Gastrocnemius medialis (tissue), 4 donors: ENCODE data around the gene ACTN4. TPM values are rescaled to one million over a fixed set of nuclear protein-coding genes. Genes with fewer than 3 reads are reported as not detected.
"Not testable (repeated sequence)": the region's sequence is repeated elsewhere in the genome, so short reads cannot be mapped to it uniquely, and the experiment has no call there.

Experiments
- ATAC-seq, 2 donors: fragments of 150-250 bp; one replicate each; pipeline ENCODE4 v1.9.1; 2016
- DNase-seq, 2 donors: peaks; one replicate each; pipeline ENCODE4 v3.0.0-alpha.2; 2019
- H3K27ac ChIP-seq, 4 donors: fragments of 200-600 bp; sonication (generic); 1 replicate in 1 of 4; 2 replicates in 3 of 4; pipeline ENCODE4 v1.5.1; 2016 to 2018; ENCODE audit warnings: mild to moderate bottlenecking in 2 of 4, moderate library complexity in 1 of 4
- H3K27me3 ChIP-seq, 3 donors: fragments of 200-600 bp; sonication (generic) in 2 of 3; 1 replicate in 1 of 3; 2 replicates in 2 of 3; pipeline versions ENCODE4 v1.5.1 to v1.6.0; 2016 to 2019; ENCODE audit warnings: mild to moderate bottlenecking in 1 of 3, moderate library complexity in 1 of 3
- H3K36me3 ChIP-seq, 2 donors: fragments of 200-600 bp; sonication (generic) in 1 of 2; one replicate each; pipeline ENCODE4 v1.5.1; 2017 to 2018
- H3K4me1 ChIP-seq, 2 donors: fragments of 200-600 bp; sonication (generic) in 1 of 2; one replicate each; pipeline ENCODE4 v1.5.1; 2016 to 2017; ENCODE audit warnings: mild to moderate bottlenecking in 2 of 2
- H3K4me3 ChIP-seq, 4 donors: fragments of 200-600 bp; sonication (generic) in 3 of 4; 1 replicate in 1 of 4; 2 replicates in 3 of 4; pipeline ENCODE4 v1.5.1; 2016 to 2019; ENCODE audit warnings: mild to moderate bottlenecking in 2 of 4
- H3K9me3 ChIP-seq, 3 donors: fragments of 200-600 bp; sonication (generic) in 2 of 3; 1 replicate in 1 of 3; 2 replicates in 2 of 3; pipeline ENCODE4 v1.5.1; 2016 to 2019
- CTCF ChIP-seq, 5 experiments: fragments of 450-650 bp in 3 of 5; fragments of 200-600 bp in 2 of 5; sonication (generic) in 2 of 5; IDR thresholded peaks in 4 of 5; conservative IDR thresholded peaks in 1 of 5; 1 replicate in 4 of 5; 2 replicates in 1 of 5; pipeline ENCODE4 v1.5.1; 2016 to 2019; ENCODE audit warnings: antibody characterized with exemption in 5 of 5, mild to moderate bottlenecking in 3 of 5, moderate library complexity in 3 of 5
- POLR2A ChIP-seq, 2 donors: fragments of 450-650 bp; IDR thresholded peaks; one replicate each; pipeline ENCODE4 v1.6.1; 2017; ENCODE audit warnings: antibody characterized with exemption in 2 of 2, mild to moderate bottlenecking in 2 of 2, moderate library complexity in 2 of 2
- in situ Hi-C, 4 donors: fragments of 200-750 bp; cut with MboI; loops; one replicate each; pipeline versions ENCODE4 v1.15.0 to v1.8.0; 2017; ENCODE audit warnings: low sequenced_read_pairs in 4 of 4
- intact Hi-C: fragments of 100-400 bp; cut with DNase I; formaldehyde crosslinking; loops from one replicate; pipeline ENCODE4 v1.15.1; 2023; ENCODE audit warnings: low total_unique reads
- total RNA-seq, 4 donors: library from RNA; depleted of rRNA; stranded (reverse); fragments of >200 nt; gene quantifications; one replicate each; pipeline versions ENCODE4 v1.1.0 to v1.2.3, GENCODE V29; 2016

The ACTN4 gene
- total RNA-seq, 4 donors from 2014 or later: 32.0 to 85.3 (median 63.9) TPM

- DNase-seq, H3K36me3 ChIP-seq, H3K9me3 ChIP-seq, H3K4me1 ChIP-seq, H3K27me3 ChIP-seq, in situ Hi-C loops, intact Hi-C loops: not testable (repeated sequence)
- peak; percentile 13 to 22 for ATAC-seq
- Histone ChIP-seq H3K4me3 (peak overlapping the region; percentile 18 to 52 (median 40)), H3K27ac (peak overlapping the region in 2 of 4 donors; percentile 63 to 68)
- TF ChIP-seq POLR2A (IDR thresholded peaks at IDR 0.05): peak in 1 of 2 donors; percentile 1
These were observed 122.9 kb downstream of the ACTN4 start for GRCh38 chr19:38770228-38770948.

- H3K27me3 ChIP-seq, H3K4me1 ChIP-seq, intact Hi-C loops, DNase-seq, H3K27ac ChIP-seq, H3K36me3 ChIP-seq, in situ Hi-C loops, H3K9me3 ChIP-seq: not testable (repeated sequence)
- peak; percentile 43 to 62 for ATAC-seq
- H3K4me3 ChIP-seq: peak overlapping the region in 1 of 4 donors; percentile 31
These were observed 123.5 kb downstream of the ACTN4 start for GRCh38 chr19:38770949-38771275.

GRCh38 chr19:38771569-38771968 lies 124.1 kb downstream of the ACTN4 start:
- in situ Hi-C loops, H3K4me1 ChIP-seq, intact Hi-C loops, H3K9me3 ChIP-seq, H3K36me3 ChIP-seq, H3K27me3 ChIP-seq, DNase-seq, H3K27ac ChIP-seq, ATAC-seq, H3K4me3 ChIP-seq: not testable (repeated sequence)

GRCh38 chr19:38773469-38774177 lies 126.2 kb downstream of the ACTN4 start, which contains the start of gene LGALS7:
Gene LGALS7, minus strand, starts transcription at chr19:38773517. Its CDS starts 25 bp downstream, at chr19:38773492.
- intact Hi-C loops (no loop called here), in situ Hi-C loops (no loop called here)
- Histone ChIP-seq H3K9me3 (no peaks in the 10 kb centered on the region), H3K27me3 (peaks cover 0 to 4% (median 0%) of the 10 kb centered on the region in 3 donors), H3K27ac (no peak within 1 kb of the TSS), H3K4me1 (no peaks in the 10 kb centered on the region), H3K36me3 (no peaks in the 10 kb centered on the region), H3K4me3 (no peak within 1 kb of the TSS)
- ATAC-seq (no peak), DNase-seq (no peak)
- TF ChIP-seq POLR2A (IDR thresholded peaks at IDR 0.05): no peak
- TF ChIP-seq CTCF (IDR thresholded peaks at IDR 0.05 in 4 of 5, conservative IDR thresholded peaks at IDR 0.05 in 1 of 5): no peak

GRCh38 chr19:38774181-38774950 lies 126.9 kb downstream of the ACTN4 start:
- intact Hi-C loops (no loop called here), in situ Hi-C loops (no loop called here)
- no peak for ATAC-seq
- H3K4me3 ChIP-seq: no peak overlapping the region
- TF ChIP-seq CTCF (IDR thresholded peaks at IDR 0.05 in 4 of 5, conservative IDR thresholded peaks at IDR 0.05 in 1 of 5) (no peak), POLR2A (IDR thresholded peaks at IDR 0.05) (no peak)
- H3K27ac ChIP-seq: no peak overlapping the region
- H3K9me3 ChIP-seq: no peaks in the 10 kb centered on the region
- H3K36me3 ChIP-seq: no peaks in the 10 kb centered on the region
- DNase-seq: no peak
- peaks cover 0 to 4% (median 0%) of the 10 kb centered on the region in 3 donors for H3K27me3 ChIP-seq
- no peaks in the 10 kb centered on the region for H3K4me1 ChIP-seq

GRCh38 chr19:38778733-38779132 lies 131.3 kb downstream of the ACTN4 start:
- H3K4me3 ChIP-seq: no peak overlapping the region
- no peaks in the 10 kb centered on the region for H3K4me1 ChIP-seq
- intact Hi-C loops (no loop called here), in situ Hi-C loops (no loop called here)
- H3K9me3 ChIP-seq: no peaks in the 10 kb centered on the region
- no peak overlapping the region for H3K27ac ChIP-seq
- H3K27me3 ChIP-seq: no peaks in the 10 kb centered on the region
- ATAC-seq (no peak), DNase-seq (no peak)
- TF ChIP-seq CTCF (IDR thresholded peaks at IDR 0.05 in 4 of 5, conservative IDR thresholded peaks at IDR 0.05 in 1 of 5) (no peak), POLR2A (IDR thresholded peaks at IDR 0.05) (no peak)
- no peaks in the 10 kb centered on the region for H3K36me3 ChIP-seq
